HG02678 (cell line): ENCODE measurements around the gene DNAJB5.
"Not testable (repeated sequence)": the region's sequence is repeated elsewhere in the genome, so short reads cannot be mapped to it uniquely, and the experiment has no call there.

Source experiments
- ATAC-seq: cut with Tn5 transposase; IDR thresholded peaks from one replicate; pipeline ENCODE4 v1.9.1; 2021; ENCODE audit warnings: mild to moderate bottlenecking, moderate library complexity; ENCODE audit not compliant: unreplicated experiment

The DNAJB5 gene

DNA sequence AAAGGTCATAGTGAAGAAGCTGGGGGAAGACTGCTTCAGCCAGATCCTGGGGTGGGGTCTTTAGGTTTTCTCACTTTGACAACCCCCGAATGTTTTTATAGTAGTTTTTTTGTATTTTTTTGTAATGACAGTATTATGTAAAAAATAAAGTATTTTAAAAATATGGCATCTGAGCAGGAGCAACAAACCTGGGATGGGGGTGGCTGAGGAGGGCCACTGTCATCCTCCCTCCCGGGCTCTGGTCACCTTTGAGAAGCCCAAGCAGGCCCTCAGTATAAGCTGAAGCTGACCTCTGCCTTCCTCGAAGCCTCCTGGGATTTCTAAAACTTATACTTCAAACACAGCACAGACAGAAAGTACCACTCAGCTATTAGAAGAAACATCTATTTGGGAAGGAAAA lies 8.7 kb downstream of the DNAJB5 start:
- no peak for ATAC-seq

DNA sequence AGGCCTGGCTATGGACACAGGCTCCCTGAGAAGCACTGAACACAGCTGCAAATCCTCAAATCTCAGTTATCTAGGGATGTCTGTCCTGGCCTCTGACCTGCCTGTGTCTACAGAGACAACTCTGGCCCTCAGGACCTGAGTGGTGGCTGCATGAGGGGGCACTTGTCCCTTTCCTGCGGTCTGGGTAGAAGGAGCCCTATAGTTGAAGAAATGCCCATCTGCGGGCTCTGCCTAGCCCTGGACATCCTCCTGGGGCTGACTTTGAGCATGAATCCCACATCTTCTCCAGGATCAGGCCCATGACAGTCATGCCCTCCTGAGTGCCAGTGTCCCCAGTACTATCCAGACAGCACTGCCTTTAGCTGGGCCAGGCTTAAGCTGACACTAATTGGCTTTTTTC lies 10.0 kb downstream of the DNAJB5 start:
- ATAC-seq = no peak

DNA sequence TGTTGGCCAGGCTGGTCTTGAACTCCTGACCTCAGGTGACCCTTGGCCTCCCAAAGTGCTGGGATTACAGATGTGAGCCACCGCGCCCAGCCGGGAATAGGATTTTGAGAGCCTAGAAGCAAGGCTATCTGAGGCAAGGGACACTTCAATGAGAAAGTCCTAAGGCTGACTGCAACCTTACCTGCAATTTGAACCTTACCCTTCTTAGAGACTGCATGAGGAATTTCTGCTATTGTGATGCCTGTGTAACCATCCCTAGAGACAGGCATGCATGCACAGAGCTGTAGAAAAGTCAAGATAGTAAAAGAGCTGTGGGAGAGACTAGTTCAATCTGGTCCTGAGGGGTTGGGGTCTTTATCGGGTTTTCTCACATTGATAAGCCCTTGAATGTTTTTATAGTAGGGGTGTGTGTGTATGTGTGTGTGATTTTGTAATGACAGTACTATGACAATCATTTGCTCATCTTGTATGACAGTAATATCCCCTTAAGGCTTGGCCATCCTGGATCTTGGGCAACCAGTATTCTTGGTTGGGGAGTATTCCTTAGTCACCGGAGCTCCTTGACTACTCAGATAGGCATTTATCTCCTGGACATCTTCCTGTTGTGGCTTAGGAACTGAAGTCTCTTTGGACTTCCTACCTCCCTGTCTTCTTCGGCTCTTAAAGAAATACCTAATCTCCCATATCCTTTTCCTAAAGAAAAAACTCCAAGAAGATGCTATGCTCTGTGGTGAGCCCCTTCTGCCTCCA lies 11.2 kb downstream of the DNAJB5 start:
- ATAC-seq = no peak

DNA sequence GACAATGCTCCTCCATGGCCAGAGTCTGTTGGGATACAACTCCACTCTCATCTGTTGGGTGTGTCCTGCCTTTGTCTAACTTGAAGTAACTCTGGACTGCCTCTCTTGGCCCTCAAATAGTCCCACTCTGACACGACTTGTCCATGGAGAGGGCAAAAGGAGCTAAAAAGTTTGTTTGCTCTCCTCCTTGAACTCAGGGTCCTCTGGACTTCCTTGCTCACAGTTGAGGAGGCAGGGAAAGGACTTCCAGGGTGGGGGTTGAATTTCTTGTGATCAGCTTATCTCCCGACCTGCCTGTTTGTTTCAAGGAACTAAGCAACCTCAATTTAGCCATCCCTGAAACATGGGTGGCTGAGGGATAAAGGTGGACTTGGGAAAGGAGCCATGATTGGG lies 11.7 kb downstream of the DNAJB5 start:
- no peak for ATAC-seq

DNA sequence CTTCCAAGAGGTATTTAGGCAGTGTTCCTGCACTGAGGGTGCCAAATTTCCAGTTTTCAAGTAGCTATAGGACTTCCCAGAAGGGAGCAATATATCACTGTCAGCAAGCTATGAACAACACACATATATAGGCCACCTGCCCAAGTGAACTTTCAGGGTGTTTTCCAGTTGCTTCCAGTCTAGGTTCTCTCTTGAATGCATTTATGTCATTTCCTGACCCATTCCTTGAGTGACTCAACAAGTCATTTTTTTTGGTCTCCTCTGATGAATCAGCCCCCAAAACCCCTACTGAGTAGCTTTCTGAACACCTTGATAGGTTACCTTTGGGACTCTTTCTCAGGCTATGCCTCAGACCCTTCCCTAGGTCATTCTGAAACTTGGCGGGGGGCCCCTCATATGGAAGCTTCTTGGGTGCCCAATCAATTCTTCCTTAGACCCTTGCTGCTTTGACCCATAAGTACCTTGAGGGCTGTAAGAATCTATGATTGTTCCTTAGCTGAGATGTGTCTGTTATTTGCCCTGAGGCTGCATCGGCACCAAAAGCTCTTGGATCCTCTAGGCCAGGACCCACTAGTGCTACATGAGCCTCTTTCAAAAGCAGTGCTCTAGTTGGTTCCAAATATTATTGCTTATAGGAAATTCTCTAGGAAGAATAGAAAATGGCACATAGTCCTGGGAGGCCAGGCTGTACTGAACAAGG lies 12.4 kb downstream of the DNAJB5 start:
- ATAC-seq = no peak

DNA sequence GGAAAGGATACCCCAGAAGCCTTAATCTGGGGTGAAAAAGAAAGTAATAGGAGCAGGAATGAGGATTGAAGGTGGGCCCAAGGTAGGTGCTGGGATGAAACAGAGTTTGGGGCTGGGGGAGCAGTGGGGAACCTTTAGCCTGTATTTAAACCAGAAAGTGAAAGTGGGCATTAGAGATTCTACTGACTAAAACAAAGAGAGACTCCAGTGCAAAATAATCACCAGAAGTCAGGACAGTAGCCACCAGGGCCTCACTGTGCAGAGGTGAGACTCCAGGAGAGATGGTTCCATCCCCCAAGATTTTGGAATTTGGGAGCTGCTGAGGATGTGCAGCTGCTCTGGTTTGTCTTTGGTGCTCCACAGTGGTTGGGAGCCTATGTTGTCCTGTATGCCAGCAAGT lies 13.1 kb downstream of the DNAJB5 start:
- no peak for ATAC-seq

DNA sequence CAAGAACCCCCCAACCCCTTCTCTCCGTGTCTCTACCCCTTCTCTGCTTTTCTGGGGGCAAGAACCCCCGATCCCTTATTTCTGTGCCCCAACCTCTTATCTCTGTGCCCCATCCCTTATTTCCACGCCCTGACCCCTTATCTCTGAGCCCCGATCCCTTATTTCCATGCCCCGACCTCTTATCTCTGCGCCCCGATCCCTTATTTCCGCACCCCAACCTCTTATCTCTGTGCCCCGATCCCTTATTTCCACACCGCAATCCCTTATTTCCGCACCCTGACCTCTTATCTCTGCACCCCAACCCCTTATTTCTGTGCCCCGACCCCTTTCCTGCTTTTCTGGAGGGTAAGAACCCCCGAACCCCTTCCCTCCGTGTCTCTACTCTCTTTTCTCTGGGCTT lies 14.8 kb downstream of the DNAJB5 start:
- not testable (repeated sequence) for ATAC-seq

DNA sequence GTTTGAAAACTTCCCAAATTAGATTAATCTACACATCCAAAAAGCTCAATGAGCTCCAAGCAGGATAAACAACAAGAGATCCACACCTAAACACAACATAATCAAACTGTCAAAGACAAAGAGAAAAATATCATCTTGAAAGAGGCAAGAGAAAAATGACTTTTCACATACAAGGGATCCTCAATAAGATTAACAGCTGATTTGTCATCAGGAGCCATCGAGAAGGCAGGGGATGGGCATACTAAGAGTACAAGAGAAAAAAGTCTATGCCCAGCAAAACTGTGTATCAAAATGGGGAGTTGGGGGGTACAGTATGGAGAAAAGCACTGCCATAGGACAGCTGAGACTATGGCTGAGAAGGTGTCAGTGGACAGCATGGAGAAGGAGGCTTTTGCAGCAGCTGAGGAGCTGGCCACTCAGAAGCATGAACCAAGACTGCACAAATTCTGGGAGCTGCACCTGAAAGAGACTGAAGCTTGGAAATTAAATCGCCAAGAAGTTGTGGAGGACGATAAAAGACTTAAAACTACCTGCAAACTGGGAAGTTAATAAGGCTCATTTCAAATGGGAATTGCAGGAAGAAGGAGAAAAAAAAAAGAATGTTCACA lies 20.9 kb downstream of the DNAJB5 start:
- ATAC-seq = no peak

DNA sequence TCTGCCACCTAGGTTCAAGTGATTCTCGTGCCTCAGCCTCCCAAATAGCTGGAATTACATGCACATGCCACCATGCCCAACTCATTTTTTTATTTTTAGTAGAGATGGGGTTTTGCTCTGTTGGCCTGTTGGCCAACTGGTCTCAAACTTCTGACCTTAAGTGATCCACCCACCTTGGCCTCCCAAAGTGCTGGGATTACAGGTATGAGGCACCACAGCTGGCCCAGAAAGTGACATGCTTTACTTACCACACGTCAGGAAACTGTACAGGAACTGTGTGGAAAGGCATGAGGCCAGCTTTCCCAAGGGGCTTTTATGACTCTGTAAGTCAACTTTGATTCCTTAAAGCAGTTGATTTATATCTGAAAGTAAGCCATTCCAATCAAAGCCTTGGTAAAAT lies 25.0 kb downstream of the DNAJB5 start:
- ATAC-seq = no peak

DNA sequence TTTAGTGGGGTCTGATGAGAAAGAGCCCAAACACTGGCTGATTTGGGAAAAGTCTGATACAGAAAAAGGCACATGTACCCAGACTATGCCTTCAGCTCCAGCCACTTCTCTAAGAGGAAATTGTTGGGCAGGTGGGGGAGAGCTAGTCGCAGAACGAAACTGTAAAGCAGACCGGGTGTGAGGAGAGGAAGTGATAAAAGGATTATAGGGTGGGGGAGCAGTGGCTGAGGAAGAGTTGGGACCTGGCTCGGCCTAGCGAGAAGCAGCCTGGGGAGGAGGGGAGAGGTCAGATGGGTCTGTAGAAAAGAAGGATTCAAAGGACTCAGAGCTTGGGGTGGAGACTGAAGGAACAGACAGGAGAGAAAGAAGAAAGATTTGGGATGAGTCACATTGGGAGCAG lies 33.9 kb downstream of the DNAJB5 start:
- not testable (repeated sequence) for ATAC-seq

DNA sequence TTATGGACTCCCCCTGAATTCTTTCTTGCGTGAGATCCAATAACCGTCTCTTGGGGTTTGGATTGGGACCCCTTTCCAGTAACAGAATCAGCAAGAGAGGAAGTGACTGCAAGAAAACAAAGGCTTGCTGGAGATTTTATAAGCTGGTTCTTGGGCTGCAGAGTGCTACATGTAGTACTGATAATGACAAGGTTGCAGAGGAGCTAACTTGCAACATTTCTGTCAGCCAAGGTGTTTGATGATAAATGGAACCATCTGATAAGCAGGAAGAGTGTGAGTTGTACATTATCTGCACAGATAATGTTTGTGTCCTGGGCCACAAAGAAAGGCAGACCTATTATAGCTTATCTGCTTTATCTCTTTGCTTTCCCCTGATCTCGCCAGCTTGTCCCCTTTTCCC lies 37.1 kb downstream of the DNAJB5 start:
- ATAC-seq = no peak

DNA sequence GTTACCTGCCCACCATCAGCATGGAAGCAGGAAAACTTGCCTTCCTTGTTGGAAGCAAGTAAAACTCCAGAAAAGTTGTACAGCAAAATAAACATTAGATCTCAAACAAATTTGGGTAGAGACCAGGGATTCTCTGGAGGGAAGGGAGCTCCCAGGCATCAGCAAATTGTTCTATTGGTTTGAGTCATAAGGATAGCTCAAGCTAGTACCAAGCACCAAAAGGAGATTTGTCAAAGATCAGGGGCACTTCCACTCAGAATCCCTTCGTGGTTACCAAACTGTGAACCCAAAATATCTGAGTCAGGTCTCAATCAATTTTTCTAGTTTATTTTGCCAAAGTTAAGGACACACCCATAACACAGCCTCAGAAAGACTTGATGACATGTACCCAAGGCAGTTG lies 37.8 kb downstream of the DNAJB5 start:
- no peak for ATAC-seq

DNA sequence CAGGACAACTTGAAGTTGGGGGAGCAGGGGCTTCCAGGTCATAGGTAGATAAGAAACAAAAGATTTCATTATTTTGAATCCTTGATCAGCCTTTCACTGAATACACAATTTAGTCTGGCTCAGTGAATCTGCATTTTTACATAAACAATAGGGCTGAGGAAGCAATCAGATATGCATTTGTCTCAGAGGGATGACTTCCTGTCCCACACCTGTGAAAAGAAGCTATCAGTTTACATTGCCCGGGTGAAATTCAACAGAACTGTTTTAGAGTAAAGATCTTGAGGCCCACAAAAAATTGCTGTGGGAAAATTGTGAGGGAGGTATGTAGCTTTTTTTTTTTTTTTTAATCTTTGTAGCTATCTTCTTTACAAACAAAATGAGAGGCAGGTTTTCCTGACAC lies 38.3 kb downstream of the DNAJB5 start:
- ATAC-seq = no peak

DNA sequence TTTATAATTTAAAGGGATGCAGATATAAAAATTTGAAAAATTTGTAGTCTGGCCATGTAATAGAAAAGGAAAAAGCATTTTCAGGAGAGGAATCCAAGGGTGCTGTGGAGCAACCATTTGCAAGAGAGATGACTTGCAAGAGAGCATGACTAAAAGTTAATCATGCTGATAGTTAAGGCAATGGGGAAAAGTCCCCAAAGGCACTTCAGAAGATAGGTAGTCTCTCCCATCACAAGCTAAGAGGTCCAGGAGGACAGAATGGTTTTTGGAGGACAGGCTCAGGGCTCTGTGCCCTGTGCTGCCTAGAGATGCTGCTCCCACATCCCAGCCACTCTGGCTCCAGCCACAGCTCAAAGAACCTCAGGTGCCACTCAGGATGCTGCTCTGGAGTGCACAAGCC lies 38.8 kb downstream of the DNAJB5 start:
- ATAC-seq = no peak

DNA sequence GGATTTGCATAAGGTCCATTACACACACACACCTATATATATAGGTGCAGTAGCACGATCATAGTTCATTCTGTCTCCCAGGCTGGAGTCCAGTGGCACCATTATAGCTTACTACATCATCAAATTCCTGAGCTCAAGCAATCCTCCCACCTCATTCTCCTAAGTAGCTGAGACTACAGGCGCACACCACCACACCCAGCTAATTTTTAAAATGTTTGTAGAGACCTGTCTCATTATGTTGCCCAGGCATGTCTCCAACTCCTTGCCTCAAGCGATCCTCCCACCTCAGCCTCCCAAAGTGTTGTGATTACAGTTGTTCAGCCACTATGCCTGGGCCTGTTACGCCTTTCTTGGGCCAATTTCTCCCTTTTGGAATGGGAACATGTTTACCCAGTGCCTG lies 39.7 kb downstream of the DNAJB5 start:
- no peak for ATAC-seq

DNA sequence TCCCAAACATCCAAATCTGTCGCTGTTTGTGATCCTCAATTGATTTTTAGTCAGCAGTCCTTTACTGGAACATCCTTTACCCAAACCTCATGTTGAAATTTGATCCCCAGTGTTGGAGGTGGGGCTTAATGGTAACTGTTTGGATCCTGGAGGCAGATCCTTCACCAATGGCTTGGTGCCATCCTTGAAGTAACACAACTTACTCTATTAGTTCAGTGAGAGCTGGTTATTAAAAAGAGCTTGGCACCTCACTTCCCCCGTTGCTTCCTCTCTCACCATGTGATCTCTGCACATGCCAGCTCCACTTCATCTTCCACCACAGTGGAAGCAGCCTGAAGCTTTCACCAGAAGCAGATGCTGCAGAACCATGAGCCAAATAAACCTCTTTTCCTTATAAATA lies 40.3 kb downstream of the DNAJB5 start:
- no peak for ATAC-seq

DNA sequence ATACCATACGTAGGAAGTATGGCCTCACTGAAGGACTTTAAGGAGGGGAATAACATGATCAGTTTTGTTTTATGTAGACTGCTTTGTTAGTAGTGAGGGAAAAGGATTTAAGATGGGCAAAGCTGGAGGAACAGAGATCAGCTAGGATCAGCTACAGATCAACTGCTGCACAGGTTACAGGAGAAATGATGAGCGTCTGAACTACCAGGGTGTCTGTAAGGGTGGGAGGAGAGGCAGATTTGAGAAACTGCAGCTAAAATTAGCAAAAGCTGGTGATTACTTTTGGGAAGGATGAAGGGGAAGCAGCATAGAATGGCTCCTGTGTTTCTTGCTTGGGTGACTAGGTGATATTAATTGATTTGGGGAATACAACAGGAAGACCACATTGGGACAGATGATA lies 43.6 kb downstream of the DNAJB5 start:
- ATAC-seq = no peak

DNA sequence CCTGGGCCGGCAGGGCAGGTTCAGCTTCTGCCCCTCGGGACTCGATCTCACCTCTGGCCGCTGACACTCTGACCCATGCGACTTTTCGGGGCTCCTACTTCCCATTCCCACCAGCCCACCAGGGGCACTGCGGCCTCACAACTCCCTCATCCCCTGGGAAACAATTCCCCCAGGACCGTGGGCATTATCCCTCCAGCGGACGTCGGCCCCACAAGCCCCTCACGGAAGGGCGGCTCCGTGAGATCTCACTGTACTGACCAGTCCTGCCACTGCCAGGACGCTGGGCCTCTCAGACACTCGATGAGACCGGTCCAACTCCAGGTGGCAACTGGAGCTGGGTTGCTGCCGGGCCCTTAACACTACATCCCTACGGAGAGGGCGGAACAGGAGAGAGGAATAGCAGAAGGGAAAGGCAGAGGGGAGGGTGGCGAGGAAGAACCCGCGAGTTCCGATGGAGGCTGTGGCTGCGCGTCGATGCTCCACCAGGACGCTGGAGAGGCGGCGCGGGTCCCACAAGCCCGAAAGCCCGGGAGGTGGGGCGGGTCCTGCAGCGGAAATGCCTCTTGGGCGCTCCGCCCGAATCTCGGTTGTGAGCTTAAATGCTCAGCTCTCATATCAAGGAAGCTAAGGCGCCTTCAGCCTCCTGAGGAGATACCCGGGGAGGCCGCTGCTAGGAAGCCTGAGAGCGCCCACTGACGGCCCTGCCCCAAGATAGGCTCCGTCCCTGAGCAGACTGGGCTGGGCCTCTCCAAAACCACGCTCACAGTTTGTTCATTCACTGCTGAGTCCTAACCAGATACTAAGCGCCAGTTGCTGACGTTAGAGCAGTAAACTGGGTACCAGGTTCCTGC lies 46.5 kb downstream of the DNAJB5 start:
- peak; percentile 82 for ATAC-seq

DNA sequence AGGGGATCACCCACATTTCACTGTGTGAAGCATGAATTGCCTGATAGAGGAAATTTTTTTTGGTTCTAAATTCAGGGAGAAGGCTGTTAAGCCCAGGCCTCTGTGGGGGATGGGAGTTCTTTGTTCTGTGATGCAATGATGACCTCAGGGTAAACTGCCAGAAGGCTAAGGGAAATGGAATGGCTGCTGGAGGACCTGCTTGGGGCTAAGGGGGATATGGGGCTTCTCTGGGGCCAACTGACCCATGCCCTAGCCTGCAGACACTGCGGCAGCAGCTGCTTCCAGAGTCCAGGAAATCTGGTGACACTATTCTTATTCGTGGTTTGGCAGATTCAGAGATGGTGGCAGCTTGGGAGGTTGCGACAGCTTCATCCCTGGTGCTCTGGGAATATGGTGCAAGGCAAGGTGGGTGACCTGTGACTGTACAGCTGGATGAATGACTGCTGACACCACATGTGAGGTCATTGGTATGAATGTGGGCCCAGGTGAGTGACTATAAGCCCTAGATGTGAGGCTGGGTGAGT lies 52.6 kb downstream of the DNAJB5 start:
- ATAC-seq = no peak

DNA sequence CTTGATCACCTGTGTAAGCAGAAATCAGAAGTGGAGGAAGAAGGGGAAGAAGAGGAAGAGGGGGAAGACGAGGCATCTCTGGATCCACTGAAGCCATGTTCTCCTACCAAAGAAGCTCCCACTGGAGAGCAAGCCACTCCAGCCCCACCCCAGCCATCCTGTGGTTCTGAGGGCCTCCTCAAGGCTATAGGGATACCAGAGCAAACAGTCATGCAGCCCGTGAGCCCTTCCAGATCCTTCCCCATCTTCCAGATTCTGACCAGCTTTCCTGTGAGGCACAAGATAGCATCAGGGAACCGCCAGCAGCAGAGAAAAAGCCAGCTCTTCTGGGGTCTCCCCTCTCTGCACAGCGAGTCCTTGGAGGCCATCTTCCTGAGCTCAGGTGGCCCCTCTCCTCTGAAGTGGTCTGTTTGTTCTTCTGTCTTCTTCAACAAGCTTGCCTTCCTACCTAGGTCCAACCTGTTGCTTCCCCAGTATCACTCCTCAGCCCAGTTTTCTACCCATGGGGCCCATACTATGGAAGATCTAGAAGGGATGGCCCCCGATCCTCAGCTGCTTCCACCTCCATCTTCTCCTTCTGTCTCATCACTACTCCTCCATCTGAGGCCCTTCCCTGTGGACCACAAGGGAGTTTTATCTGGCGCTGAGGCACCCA lies 53.5 kb downstream of the DNAJB5 start:
- ATAC-seq = no peak

DNA sequence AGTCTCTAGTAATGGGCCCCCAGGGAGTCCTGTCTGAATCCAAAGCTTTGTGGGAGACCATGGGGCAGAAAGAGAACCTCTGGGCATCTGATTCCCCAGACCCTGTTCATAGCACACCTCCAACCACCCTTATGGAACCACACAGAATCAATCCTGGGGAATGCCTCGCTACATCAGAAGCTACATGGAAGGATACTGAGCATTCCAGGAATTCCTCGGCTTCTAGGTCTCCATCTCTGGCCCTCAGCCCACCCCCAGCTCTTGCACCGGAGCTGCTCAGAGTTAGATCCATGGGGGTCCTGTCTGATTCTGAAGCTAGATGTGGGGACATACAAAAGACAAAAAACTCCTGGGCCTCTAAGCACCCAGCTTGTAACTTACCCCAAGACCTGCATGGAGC lies 54.5 kb downstream of the DNAJB5 start:
- ATAC-seq = no peak
